Measurements from ENCODE around the gene MAN2A2. TPM values are rescaled to one million over a fixed set of nuclear protein-coding genes. Genes with fewer than 3 reads are reported as not detected.
A peak's percentile ranks its signal among the peaks of the same experiment; 100 is the strongest.

MAN2A2 gene
- polyA plus RNA-seq, 3 donors, result 6.6 to 318 (median 7.3) TPM

DNA sequence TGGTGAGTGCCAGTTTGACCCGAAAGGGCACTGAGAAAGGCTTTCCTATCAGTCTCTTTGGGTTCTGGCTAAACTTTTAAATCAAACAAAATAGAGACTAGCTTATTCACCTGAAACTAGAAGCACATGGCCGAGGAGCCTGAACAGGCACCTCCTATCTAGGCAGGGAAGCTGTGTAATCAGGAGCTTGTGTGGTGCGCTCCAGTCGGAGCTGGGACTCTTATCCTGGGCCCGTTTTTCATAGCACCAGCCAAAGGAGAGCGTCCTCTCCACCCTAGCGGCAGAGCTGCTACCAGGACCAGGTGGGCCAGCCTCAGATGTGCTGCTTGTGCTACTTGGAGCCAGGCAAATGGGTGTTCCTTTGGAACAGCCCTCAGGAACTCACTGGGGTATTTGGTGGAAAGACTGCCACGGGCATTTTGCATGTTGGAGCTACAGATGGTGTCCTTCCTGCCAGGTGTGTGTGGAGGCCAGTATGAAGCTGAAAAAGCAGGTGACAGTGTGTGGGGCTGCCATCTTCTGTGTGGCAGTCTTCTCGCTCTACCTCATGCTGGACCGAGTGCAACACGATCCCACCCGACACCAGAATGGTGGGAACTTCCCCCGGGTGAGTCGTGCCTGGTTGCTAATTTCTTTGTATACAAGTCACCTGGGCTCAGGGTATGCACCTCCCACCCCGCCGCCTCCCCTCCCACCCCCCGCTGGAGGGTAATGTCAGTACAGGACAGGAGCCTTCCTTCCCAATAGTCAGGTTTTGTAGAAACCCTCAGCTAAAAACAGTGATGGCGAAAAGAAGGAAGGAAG lies 833 bp downstream of the MAN2A2 start:
- peaks cover 20% of the 10 kb centered on the region for H3K79me2 ChIP-seq (ENCODE audit: insufficient read depth, low read length)
- H2AFZ ChIP-seq (ENCODE audit: insufficient read depth, low read depth, low read length, poor library complexity, severe bottlenecking), result peak overlapping the region; percentile 86
- TF ChIP-seq, protein P1, sequence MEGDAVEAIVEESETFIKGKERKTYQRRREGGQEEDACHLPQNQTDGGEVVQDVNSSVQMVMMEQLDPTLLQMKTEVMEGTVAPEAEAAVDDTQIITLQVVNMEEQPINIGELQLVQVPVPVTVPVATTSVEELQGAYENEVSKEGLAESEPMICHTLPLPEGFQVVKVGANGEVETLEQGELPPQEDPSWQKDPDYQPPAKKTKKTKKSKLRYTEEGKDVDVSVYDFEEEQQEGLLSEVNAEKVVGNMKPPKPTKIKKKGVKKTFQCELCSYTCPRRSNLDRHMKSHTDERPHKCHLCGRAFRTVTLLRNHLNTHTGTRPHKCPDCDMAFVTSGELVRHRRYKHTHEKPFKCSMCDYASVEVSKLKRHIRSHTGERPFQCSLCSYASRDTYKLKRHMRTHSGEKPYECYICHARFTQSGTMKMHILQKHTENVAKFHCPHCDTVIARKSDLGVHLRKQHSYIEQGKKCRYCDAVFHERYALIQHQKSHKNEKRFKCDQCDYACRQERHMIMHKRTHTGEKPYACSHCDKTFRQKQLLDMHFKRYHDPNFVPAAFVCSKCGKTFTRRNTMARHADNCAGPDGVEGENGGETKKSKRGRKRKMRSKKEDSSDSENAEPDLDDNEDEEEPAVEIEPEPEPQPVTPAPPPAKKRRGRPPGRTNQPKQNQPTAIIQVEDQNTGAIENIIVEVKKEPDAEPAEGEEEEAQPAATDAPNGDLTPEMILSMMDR (IDR thresholded peaks at IDR 0.05), result no peak
- H3K9ac ChIP-seq (ENCODE audit: insufficient read depth, low read length, poor library complexity, severe bottlenecking), result peak overlapping the region; percentile 80
- intact Hi-C loops (cut with micrococcal nuclease), result loop anchor here in 1 of 2 donors (2.0 kb wide), 1 partner anchor 31 kb away; the partner anchor contains the start of gene UNC45A
- H3K4me3 Mint-ChIP-seq, result peak overlapping the region; percentile 83 to 87
- peak overlapping the region in 2 of 7 donors; percentile 35 to 68 for H3K27ac Mint-ChIP-seq
- H3K27me3 Mint-ChIP-seq (ENCODE audit: low read depth in 3 of 3), result peaks cover 0 to 9% (median 7%) of the 10 kb centered on the region in 3 donors
- peak overlapping the region; percentile 88 for H3K4me2 ChIP-seq (replicated peaks; ENCODE audit: extremely low read depth, low read length, poor library complexity, severe bottlenecking)
- H3K9me3 ChIP-seq (replicated peaks in 1 of 2; ENCODE audit: control insufficient read depth in 1 of 2, insufficient read depth in 1 of 2, low read length in 2 of 2), result no peaks in the 10 kb centered on the region
- H3K4me3 ChIP-seq (replicated peaks in 1 of 3; ENCODE audit: low read depth in 2 of 3, low read length in 3 of 3), result peak overlapping the region; percentile 55 to 89 (median 79)
- peaks cover 39% of the 10 kb centered on the region for H4K20me1 ChIP-seq (ENCODE audit: insufficient read depth, low read length)
- H3K9me3 Mint-ChIP-seq, result no peaks in the 10 kb centered on the region
- H3K36me3 Mint-ChIP-seq, result peaks cover 39 to 44% of the 10 kb centered on the region in 2 donors
- peaks cover 16 to 23% of the 10 kb centered on the region in 2 donors for H3K4me1 ChIP-seq (ENCODE audit: control insufficient read depth in 1 of 2, insufficient read depth in 2 of 2, low read length in 2 of 2)
- H3K27me3 ChIP-seq (ENCODE audit: control insufficient read depth in 2 of 2, insufficient read depth in 2 of 2, low read length in 2 of 2), result no peaks in the 10 kb centered on the region
- H3K27ac ChIP-seq (ENCODE audit: low read depth in 1 of 2, low read length in 2 of 2), result peak overlapping the region in 1 of 2 donors; percentile 84
- peaks cover 25% of the 10 kb centered on the region for H3K4me1 Mint-ChIP-seq
- H3K36me3 ChIP-seq (replicated peaks in 1 of 2; ENCODE audit: control insufficient read depth in 1 of 2, insufficient read depth in 2 of 2, low read length in 2 of 2), result peaks cover 40 to 41% of the 10 kb centered on the region in 2 donors
- no peak for DNase-seq
- 78% methylated on average over 10 of the region's 18 CpGs for WGBS (ENCODE audit: insufficient coverage)

DNA sequence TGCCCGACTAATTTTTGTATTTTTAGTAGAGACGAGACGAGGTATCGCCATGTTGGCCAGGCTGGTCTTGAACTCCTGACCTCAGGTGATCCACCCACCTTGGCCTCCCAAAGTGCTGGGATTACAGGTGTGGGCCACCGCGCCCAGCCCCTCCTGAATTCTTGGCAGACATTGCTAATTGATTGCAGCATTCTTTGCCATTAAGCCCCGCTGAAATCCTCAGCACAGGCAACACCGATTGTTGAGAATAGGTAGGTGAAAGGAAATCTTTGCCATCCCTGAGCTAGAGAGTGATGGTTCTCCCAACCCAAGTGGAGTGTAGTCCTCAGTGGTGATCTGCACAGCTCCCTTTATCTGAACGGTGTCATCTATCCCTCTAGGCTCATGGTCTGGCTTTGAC lies 1.6 kb downstream of the MAN2A2 start:
- Histone ChIP-seq H3K4me3 (replicated peaks in 1 of 3; ENCODE audit: low read depth in 2 of 3, low read length in 3 of 3) (no peak overlapping the region), H3K4me1 (ENCODE audit: control insufficient read depth in 1 of 2, insufficient read depth in 2 of 2, low read length in 2 of 2) (peaks cover 16 to 23% of the 10 kb centered on the region in 2 donors), H3K4me2 (replicated peaks; ENCODE audit: extremely low read depth, low read length, poor library complexity, severe bottlenecking) (no peak overlapping the region), H3K27ac (ENCODE audit: low read depth in 1 of 2, low read length in 2 of 2) (no peak overlapping the region), H3K36me3 (replicated peaks in 1 of 2; ENCODE audit: control insufficient read depth in 1 of 2, insufficient read depth in 2 of 2, low read length in 2 of 2) (peaks cover 46 to 50% of the 10 kb centered on the region in 2 donors), H3K27me3 (ENCODE audit: control insufficient read depth in 2 of 2, insufficient read depth in 2 of 2, low read length in 2 of 2) (no peaks in the 10 kb centered on the region), H3K9ac (ENCODE audit: insufficient read depth, low read length, poor library complexity, severe bottlenecking) (no peak overlapping the region), H2AFZ (ENCODE audit: insufficient read depth, low read depth, low read length, poor library complexity, severe bottlenecking) (no peak overlapping the region), H4K20me1 (ENCODE audit: insufficient read depth, low read length) (peaks cover 42% of the 10 kb centered on the region), H3K9me3 (replicated peaks in 1 of 2; ENCODE audit: control insufficient read depth in 1 of 2, insufficient read depth in 1 of 2, low read length in 2 of 2) (no peaks in the 10 kb centered on the region), H3K79me2 (ENCODE audit: insufficient read depth, low read length) (peaks cover 20% of the 10 kb centered on the region)
- TF ChIP-seq, protein P1 (IDR thresholded peaks at IDR 0.05), result no peak
- Mint-ChIP-seq H3K9me3 (no peaks in the 10 kb centered on the region), H3K4me1 (peaks cover 25% of the 10 kb centered on the region), H3K27me3 (ENCODE audit: low read depth in 3 of 3) (peaks cover 0 to 12% (median 6%) of the 10 kb centered on the region in 3 donors), H3K36me3 (peaks cover 47 to 52% of the 10 kb centered on the region in 2 donors), H3K27ac (no peak overlapping the region), H3K4me3 (no peak overlapping the region)
- intact Hi-C loops (cut with micrococcal nuclease), result no loop called here
- no peak for DNase-seq
- WGBS (ENCODE audit: insufficient coverage), result 96% methylated on average over 4 of the region's 9 CpGs
